NCI-H526 (cell line): ENCODE measurements around the gene FAM234A.
"Not testable (repeated sequence)": the region's sequence is repeated elsewhere in the genome, so short reads cannot be mapped to it uniquely, and the experiment has no call there.

Experiments used
- DNase-seq, 2 experiments: peaks; one replicate each; lab custom pipeline; 2025; lab: John Stamatoyannopoulos, UW

FAM234A gene

GRCh38 chr16:230351-230750 lies 4.3 kb upstream of the FAM234A start:
- not testable (repeated sequence) for DNase-seq

GRCh38 chr16:230949-231348 lies 3.7 kb upstream of the FAM234A start:
- DNase-seq, result no peak

GRCh38 chr16:239948-240277 lies 5.3 kb downstream of the FAM234A start:
- no peak for DNase-seq

- no peak for DNase-seq
Measured at GRCh38 chr16:240559-240958, 5.9 kb downstream of the FAM234A start.

GRCh38 chr16:242281-242680 lies 7.7 kb downstream of the FAM234A start:
- no peak for DNase-seq

GRCh38 chr16:243348-243747 lies 8.7 kb downstream of the FAM234A start:
- DNase-seq, result no peak

GRCh38 chr16:245105-245504 lies 10.5 kb downstream of the FAM234A start:
- no peak for DNase-seq

GRCh38 chr16:247027-247426 lies 12.4 kb downstream of the FAM234A start:
- DNase-seq, result no peak

- DNase-seq, result no peak
Measured at GRCh38 chr16:249431-249830, 14.8 kb downstream of the FAM234A start.

- no peak for DNase-seq
Measured at GRCh38 chr16:252366-253337, 18.0 kb downstream of the FAM234A start.

- no peak for DNase-seq
Measured at GRCh38 chr16:253833-254232, 19.2 kb downstream of the FAM234A start.

- no peak for DNase-seq
Measured at GRCh38 chr16:254461-254860, 19.8 kb downstream of the FAM234A start.

GRCh38 chr16:255183-255582 lies 20.6 kb downstream of the FAM234A start:
- DNase-seq, result no peak

- not testable (repeated sequence) for DNase-seq
Measured at GRCh38 chr16:258091-258490, 23.5 kb downstream of the FAM234A start.

- DNase-seq, result no peak
Measured at GRCh38 chr16:259226-259625, 24.6 kb downstream of the FAM234A start.

GRCh38 chr16:259814-260253 lies 25.2 kb downstream of the FAM234A start:
- no peak for DNase-seq

- no peak for DNase-seq
Measured at GRCh38 chr16:260326-260725, 25.7 kb downstream of the FAM234A start.

- no peak for DNase-seq
Measured at GRCh38 chr16:261031-261691, 26.5 kb downstream of the FAM234A start.

GRCh38 chr16:262121-262745 lies 27.6 kb downstream of the FAM234A start:
- no peak for DNase-seq

- DNase-seq, result no peak
Measured at GRCh38 chr16:263182-263774, 28.7 kb downstream of the FAM234A start.

GRCh38 chr16:263944-264343 lies 29.3 kb downstream of the FAM234A start:
- DNase-seq, result no peak

GRCh38 chr16:264440-264951 lies 29.9 kb downstream of the FAM234A start:
- no peak for DNase-seq
